ENCODE data around the gene AQP1. TPM values are rescaled to one million over a fixed set of nuclear protein-coding genes. Genes with fewer than 3 reads are reported as not detected.
A peak's percentile ranks its signal among the peaks of the same experiment; 100 is the strongest.

AQP1 gene
- total RNA-seq, 1 experiment from 2014 or later: not detected

- H3K4me3 ChIP-seq (ENCODE audit: insufficient read depth, low read depth, low read length): no peak overlapping the region
- DNase-seq: no peak
- H3K36me3 ChIP-seq (replicated peaks; ENCODE audit: control insufficient read depth, insufficient read depth, low read length): no peaks in the 10 kb centered on the region
- no peaks in the 10 kb centered on the region; the same call in 1 of the 2 replicates for H3K27me3 ChIP-seq (ENCODE audit: control insufficient read depth, insufficient read depth, low read length)
Measured at GRCh38 chr7:30971440-30971839, 59.8 kb downstream of the AQP1 start.

GRCh38 chr7:30971840-30972563, 60.3 kb downstream of the AQP1 start:
- H3K4me3 ChIP-seq (ENCODE audit: insufficient read depth, low read depth, low read length): no peak overlapping the region
- DNase-seq: no peak
- H3K36me3 ChIP-seq (replicated peaks; ENCODE audit: control insufficient read depth, insufficient read depth, low read length): no peaks in the 10 kb centered on the region

GRCh38 chr7:30973292-30973691, 61.6 kb downstream of the AQP1 start:
- DNase-seq: no peak
- H3K27me3 ChIP-seq (ENCODE audit: control insufficient read depth, insufficient read depth, low read length): no peaks in the 10 kb centered on the region; the same call in 1 of the 2 replicates
- no peak overlapping the region for H3K4me3 ChIP-seq (ENCODE audit: insufficient read depth, low read depth, low read length)
- H3K36me3 ChIP-seq (replicated peaks; ENCODE audit: control insufficient read depth, insufficient read depth, low read length): no peaks in the 10 kb centered on the region

More at GRCh38 chr7:30971840-30972563, 60.3 kb downstream of the AQP1 start:
- H3K27me3 ChIP-seq (ENCODE audit: control insufficient read depth, insufficient read depth, low read length): no peaks in the 10 kb centered on the region; the same call in 1 of the 2 replicates

GRCh38 chr7:30973791-30974604, 62.3 kb downstream of the AQP1 start:
- Histone ChIP-seq H3K36me3 (replicated peaks; ENCODE audit: control insufficient read depth, insufficient read depth, low read length) (no peaks in the 10 kb centered on the region), H3K27me3 (ENCODE audit: control insufficient read depth, insufficient read depth, low read length) (no peaks in the 10 kb centered on the region; the same call in 1 of the 2 replicates)

GRCh38 chr7:30974605-30975255, 63.1 kb downstream of the AQP1 start:
- no peaks in the 10 kb centered on the region; the same call in 1 of the 2 replicates for H3K27me3 ChIP-seq (ENCODE audit: control insufficient read depth, insufficient read depth, low read length)
- H3K36me3 ChIP-seq (replicated peaks; ENCODE audit: control insufficient read depth, insufficient read depth, low read length): no peaks in the 10 kb centered on the region
- DNase-seq: peak; percentile 91
- no peak overlapping the region for H3K4me3 ChIP-seq (ENCODE audit: insufficient read depth, low read depth, low read length)

More at GRCh38 chr7:30973791-30974604, 62.3 kb downstream of the AQP1 start:
- no peak overlapping the region for H3K4me3 ChIP-seq (ENCODE audit: insufficient read depth, low read depth, low read length)
- no peak for DNase-seq

Other genes starting within 250 kb of the AQP1 start
- not detected in 2 replicates for gene CRHR2, start 229.4 kb upstream of the AQP1 start, total RNA-seq (2014; rRNA removed; shearing (Covaris generic))
- gene INMT, start 159.7 kb upstream of the AQP1 start, total RNA-seq (2014; rRNA removed; shearing (Covaris generic)): 1.0 and 3.9 TPM in 2 replicates
- 1.4 and 2.0 TPM in 2 replicates for gene MINDY4, start 140.4 kb upstream of the AQP1 start, total RNA-seq (2014; rRNA removed; shearing (Covaris generic))
- gene GHRHR, start 52.1 kb downstream of the AQP1 start, total RNA-seq (2014; rRNA removed; shearing (Covaris generic)): 1.9 and 2.7 TPM in 2 replicates
- 1.8 TPM in 2 replicates for gene ADCYAP1R1, start 140.5 kb downstream of the AQP1 start, total RNA-seq (2014; rRNA removed; shearing (Covaris generic))

All from H7 (cell line).